Embryonic facial prominence (tissue), 1 donor: ENCODE results near the gene PRKN.

ENCODE experiments used
- DNase-seq: peaks from one replicate; pipeline ENCODE4 v3.0.0-alpha.2; 2016; ENCODE audit errors: extremely low spot score

PRKN gene

DNA sequence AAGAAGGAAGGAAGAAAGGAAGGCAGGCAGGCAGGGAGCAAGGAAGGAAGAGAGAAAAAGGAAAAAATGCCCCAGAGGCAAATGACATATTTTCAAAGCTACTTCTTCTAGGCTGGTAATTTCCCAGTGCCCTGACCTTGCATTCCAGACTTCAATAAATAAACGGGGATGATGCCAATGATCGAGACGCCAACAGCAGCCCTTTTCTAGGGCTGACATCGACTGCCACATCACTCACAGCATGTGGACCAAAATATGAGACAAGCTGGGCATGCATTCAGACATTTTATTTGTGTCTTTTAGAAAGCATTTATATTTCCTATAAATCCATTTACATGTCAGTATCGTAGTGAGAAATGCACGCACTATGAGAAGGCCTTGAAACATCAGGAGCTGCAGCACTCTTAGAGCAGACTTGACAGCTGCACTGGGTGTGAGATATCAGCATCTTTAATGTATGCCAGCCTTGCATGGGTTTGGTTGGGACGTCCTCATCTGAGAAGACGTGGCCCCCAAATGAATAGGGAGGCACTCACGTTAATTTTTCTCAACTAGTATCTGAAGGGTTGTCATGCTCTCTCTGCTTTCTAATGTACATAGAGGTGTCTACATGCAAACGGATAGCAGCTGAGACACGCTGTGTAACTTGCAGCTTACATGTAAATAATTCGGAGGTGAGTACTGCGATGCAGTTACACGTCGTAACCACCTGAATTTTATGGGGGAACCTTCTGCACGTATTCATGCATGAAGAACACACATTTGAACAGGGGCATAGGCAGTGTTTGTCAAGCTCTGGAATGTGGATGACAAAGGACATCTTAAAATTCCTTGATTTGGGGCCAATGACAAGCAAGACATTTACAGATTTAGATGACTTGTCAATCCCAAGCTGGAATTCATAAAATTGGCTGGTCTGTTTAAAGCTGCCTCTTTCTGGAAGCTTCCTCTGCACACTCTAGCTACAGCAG is 1304.6 kb downstream of the PRKN start:
- no peak for DNase-seq

DNA sequence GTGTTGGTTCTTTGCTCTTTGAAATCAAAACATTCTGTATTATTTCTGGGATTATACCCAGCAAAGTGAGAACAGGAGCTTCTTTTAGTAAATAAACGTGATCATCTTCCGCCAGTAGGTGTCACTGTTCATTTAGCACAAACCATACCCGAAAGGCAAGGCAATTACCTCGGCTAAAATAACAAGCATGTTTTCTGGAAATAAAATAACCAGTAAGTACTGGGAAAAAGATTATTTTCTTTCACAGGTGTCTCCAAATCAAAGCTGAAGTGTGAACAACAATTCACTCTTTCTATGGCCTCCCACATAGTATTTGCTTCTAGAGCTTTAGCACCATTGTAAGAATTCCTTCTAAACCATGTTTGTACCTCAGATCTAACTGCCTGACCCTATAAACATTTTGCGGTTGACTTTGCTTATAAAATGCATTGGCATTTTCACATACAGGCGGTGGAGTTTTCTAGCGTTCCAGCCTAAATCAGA is 1309.1 kb downstream of the PRKN start:
- DNase-seq, result peak; percentile 55

DNA sequence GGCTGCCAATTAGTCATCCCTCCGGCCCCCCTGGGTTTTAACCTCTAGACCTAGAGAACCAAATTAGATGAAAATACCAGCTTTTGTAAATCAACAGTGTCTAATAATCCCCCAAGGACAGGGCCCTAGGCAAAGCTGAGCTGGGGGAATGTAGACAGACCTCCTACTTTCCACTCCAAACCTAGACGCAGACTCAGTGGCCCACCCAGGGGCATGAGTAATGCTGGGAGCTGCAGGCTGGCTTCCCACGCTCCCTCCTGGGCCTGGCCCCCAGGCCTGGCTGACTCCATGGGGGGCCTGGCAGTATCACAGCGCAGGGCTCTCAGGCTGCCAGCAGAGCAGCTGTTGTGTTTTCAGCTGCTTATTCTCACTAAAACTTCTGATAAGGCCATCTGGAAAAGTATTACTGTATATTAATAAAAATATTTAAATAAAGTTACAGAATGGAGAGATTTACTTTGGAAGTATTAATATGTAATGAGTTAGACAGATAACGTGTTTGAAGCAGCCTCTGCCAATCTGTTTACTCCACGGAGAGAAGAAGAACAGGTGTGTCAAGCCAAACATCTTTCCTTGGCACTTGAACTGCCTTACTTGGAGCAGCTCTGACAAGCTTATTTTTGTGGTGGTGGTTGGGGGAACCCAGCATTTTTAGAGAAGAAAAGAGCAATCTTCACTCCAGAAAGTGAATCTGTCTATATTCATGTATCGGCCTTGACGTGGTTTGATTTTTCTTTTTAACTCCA is 1309.7 kb downstream of the PRKN start:
- no peak for DNase-seq

DNA sequence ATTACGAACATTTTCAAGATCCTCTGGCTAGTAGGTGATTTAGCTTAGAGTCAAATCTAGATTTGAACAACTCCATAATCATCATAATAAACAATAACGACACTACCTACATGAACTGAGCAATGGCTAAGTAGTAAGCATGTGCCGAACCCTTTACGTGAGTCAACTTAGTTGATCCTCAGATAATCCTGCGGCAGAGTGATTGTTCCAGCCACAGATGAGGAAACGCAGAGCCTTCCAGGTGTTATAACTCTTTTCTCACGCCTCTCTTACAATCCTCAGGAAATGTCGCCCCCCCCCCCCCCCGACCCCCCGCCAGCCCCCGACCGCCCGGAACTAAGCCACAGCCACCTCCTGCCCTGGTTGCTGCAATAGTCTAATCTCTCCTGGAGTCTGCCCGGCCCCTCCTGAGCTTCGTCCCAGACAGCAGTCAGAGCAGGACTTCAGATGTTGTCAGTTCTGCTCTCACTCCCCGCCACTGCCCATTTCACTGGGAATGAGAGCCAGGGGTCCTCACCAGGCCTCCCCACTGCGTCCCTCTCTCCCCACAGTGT is 1312.2 kb downstream of the PRKN start:
- no peak for DNase-seq

DNA sequence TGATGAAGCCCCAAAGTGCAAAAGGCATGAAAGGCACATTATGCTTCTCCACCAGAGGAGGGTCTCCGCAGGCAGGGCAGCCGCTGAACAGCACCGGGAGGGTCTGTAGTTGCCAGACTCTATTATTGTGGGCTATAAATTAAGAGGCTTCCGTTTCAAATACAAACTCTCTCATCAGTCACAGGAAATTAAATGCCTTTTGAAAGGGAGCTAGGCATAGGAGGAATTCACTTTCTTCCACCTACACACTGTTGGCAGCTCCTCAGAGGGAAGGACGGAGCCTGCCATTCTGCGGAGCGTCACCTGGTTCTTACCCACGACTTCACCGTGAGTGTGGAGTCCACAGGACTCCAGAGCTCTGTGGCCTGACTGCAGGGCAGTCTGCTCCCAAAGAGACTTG is 1312.9 kb downstream of the PRKN start:
- no peak for DNase-seq

DNA sequence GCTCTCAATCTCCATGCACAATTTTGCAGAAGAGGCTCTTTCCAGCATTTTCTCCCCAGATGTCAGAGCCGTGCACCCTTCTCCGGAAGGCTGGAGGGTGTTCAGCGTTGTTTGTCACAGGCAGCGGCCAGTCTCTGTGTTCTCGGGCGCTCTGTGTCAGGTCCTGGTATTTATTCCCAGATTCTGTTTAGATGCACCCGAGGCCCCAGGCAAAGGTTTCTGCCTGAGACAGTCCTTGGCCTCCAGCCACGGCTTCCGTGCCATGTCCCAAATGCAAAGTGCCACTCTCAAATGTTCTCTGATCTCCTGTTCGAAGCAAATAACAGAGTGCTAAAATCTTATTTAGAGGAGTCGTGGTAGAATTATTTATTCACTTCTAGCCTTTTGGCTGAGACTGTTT is 1313.4 kb downstream of the PRKN start:
- no peak for DNase-seq

DNA sequence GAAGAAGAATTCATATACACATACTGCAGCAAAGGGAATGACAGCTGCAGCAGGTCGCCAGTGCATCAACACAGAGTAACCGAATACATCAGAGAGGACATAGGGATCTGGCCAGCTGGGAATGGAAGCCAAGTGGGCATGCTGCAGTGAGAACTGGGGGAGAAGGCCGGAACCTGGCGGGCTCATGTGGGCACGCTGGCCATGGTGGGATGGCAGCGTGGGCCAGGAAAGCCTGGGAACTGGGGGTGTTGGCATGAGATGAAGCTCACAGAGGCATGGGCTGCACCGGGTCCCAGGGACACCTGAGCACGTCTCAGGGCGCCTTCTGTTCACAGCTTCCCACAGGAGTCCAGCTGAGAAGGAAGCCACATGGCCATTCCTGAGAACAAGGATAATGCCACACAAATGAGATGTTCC is 1314.2 kb downstream of the PRKN start:
- no peak for DNase-seq

DNA sequence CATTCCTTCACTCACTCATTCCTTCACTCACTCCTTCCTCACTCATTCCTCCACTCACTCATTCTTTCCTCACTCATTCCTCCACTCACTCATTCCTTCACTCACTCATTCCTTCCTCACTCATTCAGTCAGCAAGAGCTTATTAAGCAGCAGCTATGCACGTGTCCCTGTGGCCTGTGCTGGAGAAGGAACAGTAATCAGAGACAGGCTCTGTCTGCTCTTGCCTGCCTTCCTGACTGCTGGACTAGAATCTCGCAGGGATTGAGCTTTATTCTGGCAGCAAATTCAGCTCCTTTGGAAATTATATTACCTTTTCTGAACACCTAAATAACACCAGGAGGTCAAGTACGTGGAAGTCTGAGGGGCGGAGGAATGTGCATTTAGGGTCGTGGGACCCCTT is 1314.8 kb downstream of the PRKN start:
- DNase-seq, result no peak

DNA sequence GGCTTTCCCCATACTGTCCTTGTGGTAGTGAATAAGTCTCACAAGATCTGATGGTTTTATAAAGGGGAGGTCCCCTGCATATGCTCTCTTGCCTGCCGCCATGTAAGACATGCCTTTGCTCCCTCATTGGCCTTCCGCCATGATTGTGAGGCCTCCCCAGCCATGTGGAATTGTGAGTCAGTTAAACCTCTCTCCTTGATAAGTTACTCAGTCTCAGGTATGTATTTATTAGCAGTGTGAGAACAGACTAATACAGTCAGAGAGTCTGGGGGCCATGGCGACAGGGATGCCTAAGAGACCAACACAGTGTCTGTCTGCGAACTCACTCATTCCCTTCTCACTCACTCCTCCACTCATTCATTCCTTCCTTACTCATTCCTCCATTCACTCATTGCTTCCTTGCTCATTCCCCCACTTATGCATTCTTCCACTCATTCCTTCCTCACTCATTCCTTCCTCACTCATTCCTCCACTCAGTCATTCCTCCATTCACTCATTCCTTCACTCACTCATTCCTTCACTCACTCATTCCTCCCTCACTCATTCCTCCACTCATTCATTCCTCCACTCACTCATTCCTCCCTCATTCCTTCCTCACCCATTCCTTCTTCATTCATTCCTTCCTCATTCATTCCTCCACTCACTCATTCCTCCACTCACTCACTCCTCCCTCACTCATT is 1316.2 kb downstream of the PRKN start:
- DNase-seq, result no peak

DNA sequence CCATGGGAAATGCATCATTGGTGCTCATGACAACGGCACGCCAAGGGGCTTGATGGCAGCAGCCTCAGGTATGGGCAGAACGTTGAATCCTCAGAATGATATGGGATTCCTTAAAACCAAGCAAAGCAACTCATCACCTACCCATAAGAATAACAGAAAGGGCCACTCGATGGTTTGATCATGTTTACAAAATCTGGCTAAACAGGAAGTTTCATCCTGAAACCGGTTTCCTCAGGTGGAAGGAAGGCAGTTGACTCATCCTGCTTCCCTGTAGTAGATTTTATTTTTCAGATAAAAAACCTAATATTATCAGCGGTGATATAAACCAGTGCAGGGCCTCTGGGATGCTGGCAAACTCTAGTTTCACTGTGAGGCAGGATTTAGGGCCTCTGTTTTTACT is 1316.8 kb downstream of the PRKN start:
- DNase-seq, result no peak

DNA sequence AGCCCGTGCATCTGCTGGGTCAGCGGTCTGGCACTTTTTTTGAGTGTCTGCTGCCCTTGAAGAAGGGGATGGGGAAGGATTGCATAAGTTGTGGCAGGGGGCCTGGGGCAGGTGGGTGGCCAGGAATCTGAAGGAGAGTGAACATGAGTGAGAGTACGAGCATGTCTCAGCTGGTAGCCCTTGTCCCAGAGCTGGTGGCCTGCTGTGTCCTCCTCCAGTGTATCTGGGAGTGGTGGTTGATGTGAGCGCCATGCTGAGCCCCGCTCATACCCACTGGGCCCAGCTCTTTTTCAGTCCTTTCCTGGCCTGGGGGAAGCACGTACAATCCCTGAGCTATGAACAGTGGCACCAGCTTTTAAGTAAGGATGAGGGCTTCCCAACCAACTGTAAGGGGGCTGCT is 1317.5 kb downstream of the PRKN start:
- DNase-seq, result no peak

DNA sequence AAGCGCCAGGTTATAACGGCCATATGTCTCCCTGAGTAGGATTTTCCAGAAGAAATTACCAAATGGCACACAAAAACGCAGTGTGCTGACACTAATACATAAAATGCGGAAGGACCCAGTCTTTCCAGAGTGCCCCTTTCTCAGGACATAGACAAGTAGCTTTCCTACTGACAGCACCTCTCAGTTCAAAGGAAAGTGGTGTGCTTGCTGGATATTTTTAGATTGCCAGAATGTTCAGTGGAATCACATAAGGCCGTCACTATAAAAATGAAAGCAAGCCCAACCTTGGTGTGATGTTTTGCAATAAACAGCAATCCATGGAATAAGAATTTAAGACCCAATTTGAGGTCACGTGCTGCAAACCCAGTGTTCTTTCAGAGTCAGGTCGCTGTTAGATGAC is 1318.2 kb downstream of the PRKN start:
- DNase-seq, result no peak

DNA sequence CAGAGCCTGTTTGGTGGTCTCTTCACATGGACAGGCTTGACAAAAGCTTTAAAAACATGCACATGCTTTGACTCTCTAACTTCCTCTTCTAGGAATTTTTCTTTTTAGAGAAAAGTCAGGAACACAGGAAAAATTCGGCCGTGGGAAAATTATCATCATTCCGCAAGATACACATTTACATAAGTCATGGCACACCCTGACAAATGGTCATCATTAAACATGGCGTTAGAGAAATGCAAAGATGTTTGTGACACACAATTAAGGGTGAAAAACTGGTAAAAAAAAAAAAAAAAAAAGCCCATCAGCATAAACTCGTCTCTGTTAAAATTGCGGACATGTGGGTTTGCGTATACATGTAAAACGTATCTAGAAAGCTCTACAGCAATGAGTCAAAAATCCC is 1319.5 kb downstream of the PRKN start:
- no peak for DNase-seq

DNA sequence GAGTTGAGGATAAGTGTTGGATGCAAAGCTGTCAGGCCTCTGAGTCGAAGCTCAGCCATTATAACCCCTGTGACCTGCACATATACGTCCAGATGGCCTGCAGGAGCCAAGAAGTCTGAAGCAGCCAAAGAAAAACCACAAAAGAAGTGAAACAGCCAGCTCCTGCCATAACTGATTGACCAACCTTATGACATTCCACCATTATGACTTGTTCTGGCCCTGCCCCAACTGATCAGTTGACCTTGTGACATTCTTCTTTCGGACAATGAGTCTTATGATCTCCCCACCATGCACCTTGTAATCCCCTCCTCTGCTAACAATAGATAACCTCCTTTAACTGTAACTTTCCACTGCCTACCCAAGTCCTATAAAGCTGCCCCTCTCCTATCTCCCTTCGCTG is 1320.0 kb downstream of the PRKN start:
- DNase-seq, result no peak

DNA sequence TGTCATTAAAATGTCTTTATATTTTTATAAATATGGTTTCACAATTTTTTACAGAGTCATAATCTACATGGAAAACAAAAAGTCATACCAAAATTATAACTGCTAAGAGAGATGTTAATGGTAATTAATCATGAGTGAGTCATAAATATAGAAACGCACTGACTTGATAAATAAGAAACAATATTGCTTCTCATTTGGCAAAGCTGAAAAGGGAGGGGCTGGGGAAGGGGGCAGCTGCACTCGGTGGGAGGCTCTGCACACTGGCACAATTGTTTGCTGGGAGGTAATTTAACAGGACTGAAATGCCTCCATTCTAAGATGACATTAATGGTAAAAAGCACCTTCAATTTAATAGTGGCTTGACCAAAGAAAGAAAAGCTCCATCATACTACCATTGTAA is 1320.5 kb downstream of the PRKN start:
- no peak for DNase-seq

DNA sequence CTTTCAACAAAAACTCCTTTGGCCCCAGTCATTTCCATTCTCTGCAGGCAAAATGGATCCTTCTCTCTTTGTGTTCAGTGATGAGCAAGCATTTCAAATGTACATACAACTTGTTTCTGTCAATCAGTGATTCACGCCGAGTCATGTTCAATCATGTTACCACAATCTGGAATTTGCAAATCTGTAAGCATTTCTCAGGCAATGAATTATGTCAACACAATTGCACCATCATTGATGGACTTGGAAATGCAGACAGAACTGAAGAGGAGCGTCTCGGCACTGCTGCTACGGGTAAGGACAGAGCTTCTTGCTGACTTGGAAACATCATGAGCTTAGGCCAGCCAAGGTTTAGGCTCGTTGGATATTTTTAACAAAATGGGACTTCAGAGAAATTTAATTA is 1320.9 kb downstream of the PRKN start:
- no peak for DNase-seq

DNA sequence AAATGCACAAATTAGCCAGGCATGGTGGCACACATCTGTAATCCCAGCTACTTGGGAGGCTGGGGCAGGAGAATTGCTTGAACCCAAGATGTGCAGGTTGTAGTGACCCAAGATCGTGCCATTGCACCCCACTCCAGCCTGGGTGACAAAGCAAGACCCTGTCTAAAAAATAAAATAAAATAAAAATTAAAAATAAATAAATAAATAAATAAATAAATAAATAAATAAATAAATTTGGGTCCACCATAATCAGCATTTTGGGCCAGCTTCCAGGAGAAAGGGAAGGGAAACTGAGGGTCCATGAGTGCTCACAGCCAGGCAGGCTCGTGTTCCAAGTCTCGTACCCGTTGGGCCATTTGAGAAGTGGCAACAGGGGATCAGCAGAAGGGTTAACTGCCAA is 1322.1 kb downstream of the PRKN start:
- no peak for DNase-seq

DNA sequence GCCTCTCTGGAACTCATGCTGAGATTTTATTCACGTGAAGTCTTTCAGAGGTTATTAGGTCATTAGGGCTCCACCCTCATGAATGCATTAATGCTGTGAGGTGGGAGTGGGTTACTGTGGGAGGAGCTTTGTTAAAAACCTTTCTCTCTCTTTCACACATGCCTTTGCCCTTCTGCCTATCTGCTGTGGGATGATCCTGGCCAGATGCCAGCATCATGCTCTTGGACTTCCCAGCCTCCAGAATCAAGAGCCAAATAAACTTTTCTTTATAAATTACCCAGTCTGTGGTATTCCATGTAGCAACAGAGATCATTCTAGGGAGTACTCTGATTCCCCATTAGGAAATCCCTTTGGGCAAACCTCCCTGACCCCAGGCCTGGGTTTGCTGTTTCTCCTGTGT is 1323.8 kb downstream of the PRKN start:
- DNase-seq, result no peak

DNA sequence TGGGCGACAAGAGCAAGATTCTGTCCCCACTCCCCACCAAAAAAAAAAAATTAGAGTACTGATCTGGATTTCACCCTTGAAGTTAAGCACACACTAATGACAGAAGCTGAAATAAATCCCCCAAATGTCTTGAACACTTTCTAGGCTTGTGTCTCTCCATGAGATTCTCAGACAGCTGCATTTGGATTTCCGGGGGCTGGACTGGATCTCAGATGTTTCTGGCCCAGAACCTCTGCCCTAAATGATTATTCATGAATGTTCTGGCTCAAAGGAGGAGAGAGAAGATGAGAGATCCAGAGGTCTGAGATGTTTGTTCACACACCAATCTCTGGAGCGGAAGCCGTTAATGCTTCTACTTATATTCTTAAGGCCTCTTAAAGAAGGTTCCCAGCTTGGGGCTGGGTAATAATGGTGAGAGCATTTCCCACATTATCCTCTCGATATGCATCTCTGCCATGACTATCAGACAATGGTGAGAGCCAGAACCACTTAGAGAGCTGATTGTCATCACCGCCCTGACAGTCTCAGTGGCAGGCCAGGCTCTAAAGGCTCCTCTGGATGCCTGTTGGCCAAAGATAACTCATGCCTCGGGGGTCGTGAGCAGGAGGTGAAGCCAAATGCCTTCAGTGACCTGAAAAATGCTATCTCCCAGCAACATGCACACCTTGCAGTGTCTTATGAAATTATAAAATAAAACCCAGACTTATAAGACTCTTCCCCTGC is 1325.8 kb downstream of the PRKN start:
- DNase-seq, result no peak

DNA sequence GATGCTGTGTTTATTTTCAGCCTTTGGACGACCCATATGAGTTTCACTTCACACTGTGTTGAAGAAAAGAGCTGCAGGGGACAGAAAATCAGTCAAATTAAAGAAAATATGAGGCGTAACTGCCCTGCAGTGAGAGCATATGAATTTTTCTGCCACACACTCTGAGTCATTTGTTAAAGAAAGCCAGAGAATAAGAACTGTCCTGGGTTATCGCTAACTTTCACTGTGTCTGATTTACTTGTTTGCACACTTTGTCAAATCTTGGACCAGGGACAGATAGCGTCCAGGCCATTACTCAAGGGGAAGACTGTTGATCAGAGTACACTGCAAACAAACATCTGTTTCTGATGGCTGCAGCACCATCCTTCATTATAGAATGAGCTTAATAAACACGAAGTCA is 1326.9 kb downstream of the PRKN start:
- DNase-seq, result no peak

DNA sequence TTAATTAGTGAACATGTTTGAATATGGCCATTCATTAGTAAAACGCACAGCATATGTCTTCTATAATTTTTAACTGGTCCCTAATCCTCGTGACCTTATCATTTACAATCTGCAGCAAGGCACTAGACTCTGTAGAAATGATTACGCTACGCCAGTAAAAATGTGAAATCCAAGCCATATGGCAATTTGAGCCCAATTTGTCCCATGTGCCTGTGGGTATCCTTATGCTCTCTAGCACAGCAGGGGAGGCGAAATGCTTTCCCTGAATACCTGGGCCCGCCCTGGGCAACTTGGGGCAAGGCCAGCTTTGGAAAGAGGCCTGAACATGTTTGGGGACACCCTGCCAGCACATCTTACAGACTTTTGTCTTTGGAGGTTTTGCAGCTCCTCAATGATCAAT is 1331.0 kb downstream of the PRKN start:
- DNase-seq, result no peak
